Osteoblast (primary cell): ENCODE data around the gene DOCK1. TPM values are rescaled to one million over a fixed set of nuclear protein-coding genes. Genes with fewer than 3 reads are reported as not detected.

ENCODE experiments used
- DNase-seq: peaks from one replicate; pipeline ENCODE4 v3.0.0; 2011; ENCODE audit warnings: low spot score, mixed read lengths; ENCODE audit not compliant: insufficient read length; ENCODE audit errors: missing footprints
- H2AFZ ChIP-seq: 2 replicates; pipeline ENCODE4 v1.6.0; 2011; ENCODE audit warnings: mild to moderate bottlenecking, low read length
- H3K27ac ChIP-seq: 2 replicates; pipeline ENCODE4 v1.5.1; 2011; ENCODE audit warnings: mild to moderate bottlenecking, low read depth, low read length, moderate library complexity
- H3K27me3 ChIP-seq: 2 replicates; pipeline ENCODE4 v1.6.0; 2012; ENCODE audit warnings: mild to moderate bottlenecking, control low read depth, inconsistent platforms, low read length, moderate library complexity; ENCODE audit not compliant: insufficient read depth
- H3K36me3 ChIP-seq: 2 replicates; pipeline ENCODE4 v1.5.1; 2011; ENCODE audit warnings: mild to moderate bottlenecking, low read length, control low read depth, moderate library complexity; ENCODE audit not compliant: insufficient read depth
- H3K4me1 ChIP-seq: 2 replicates; pipeline ENCODE4 v1.5.1; 2011; ENCODE audit warnings: mild to moderate bottlenecking, low read length, control low read depth, moderate library complexity; ENCODE audit not compliant: insufficient read depth
- H3K4me2 ChIP-seq: 2 replicates; pipeline ENCODE4 v1.6.0; 2011; ENCODE audit warnings: mild to moderate bottlenecking, low read length; ENCODE audit not compliant: insufficient read depth
- H3K4me3 ChIP-seq: fragments of 200-600 bp; sonication (generic); 3 replicates; pipeline ENCODE4 v1.5.1; 2012; ENCODE audit warnings: mild to moderate bottlenecking, low read length, inconsistent platforms; ENCODE audit not compliant: insufficient read depth
- H3K79me2 ChIP-seq: 2 replicates; pipeline ENCODE4 v1.6.0; 2012; ENCODE audit warnings: mild to moderate bottlenecking, low read length, control low read depth, inconsistent platforms; ENCODE audit not compliant: insufficient read depth
- H3K9me3 ChIP-seq: 2 replicates; pipeline ENCODE4 v1.5.1; 2011; ENCODE audit warnings: low read depth, low read length, control low read depth
- H4K20me1 ChIP-seq: 2 replicates; pipeline ENCODE4 v1.6.0; 2012; ENCODE audit warnings: mild to moderate bottlenecking, low read length, control low read depth; ENCODE audit not compliant: insufficient read depth
- total RNA-seq: library from RNA; depleted of rRNA; stranded (reverse); fragments of >200 nt; gene quantifications from 2 replicates; pipeline ENCODE4 v1.2.3, GENCODE V29; 2012
- TF ChIP-seq, protein P1 (sequence below): IDR thresholded peaks from 2 replicates; pipeline ENCODE4 v1.5.1; 2011; ENCODE audit warnings: mild to moderate bottlenecking, low read depth, low read length, moderate library complexity; ENCODE audit errors: extremely low read depth

Gene DOCK1
- total RNA-seq, 1 donor = 80.3 TPM

DNA sequence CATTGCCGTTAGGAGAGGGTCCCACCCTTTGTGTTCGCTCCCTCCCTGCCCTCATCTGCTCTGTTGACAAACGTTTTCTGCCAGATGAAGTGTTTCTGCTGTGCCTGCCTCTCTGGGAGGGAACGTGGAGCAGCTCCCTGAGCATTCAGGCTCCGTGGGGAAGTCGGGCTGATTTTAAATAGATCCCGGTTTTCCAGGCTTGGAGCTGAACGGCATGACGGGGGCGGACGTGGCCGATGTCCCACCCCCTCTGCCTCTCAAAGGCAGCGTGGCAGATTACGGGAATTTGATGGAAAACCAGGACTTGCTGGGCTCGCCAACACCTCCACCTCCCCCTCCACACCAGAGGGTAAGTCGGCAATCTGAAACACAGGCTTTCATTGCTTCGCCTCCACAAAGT is 542.0 kb downstream of the DOCK1 start:
- no peak overlapping the region for H3K4me3 ChIP-seq
- no peaks in the 10 kb centered on the region for H3K4me1 ChIP-seq
- DNase-seq = no peak
- no peak overlapping the region for H3K4me2 ChIP-seq
- H2AFZ ChIP-seq = no peak overlapping the region
- no peak overlapping the region for H3K27ac ChIP-seq
- H3K36me3 ChIP-seq = peaks cover 22% of the 10 kb centered on the region
- H3K27me3 ChIP-seq = no peaks in the 10 kb centered on the region
- H3K9me3 ChIP-seq = no peaks in the 10 kb centered on the region
- TF ChIP-seq, protein P1, sequence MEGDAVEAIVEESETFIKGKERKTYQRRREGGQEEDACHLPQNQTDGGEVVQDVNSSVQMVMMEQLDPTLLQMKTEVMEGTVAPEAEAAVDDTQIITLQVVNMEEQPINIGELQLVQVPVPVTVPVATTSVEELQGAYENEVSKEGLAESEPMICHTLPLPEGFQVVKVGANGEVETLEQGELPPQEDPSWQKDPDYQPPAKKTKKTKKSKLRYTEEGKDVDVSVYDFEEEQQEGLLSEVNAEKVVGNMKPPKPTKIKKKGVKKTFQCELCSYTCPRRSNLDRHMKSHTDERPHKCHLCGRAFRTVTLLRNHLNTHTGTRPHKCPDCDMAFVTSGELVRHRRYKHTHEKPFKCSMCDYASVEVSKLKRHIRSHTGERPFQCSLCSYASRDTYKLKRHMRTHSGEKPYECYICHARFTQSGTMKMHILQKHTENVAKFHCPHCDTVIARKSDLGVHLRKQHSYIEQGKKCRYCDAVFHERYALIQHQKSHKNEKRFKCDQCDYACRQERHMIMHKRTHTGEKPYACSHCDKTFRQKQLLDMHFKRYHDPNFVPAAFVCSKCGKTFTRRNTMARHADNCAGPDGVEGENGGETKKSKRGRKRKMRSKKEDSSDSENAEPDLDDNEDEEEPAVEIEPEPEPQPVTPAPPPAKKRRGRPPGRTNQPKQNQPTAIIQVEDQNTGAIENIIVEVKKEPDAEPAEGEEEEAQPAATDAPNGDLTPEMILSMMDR = no peak
- no peaks in the 10 kb centered on the region for H3K79me2 ChIP-seq
- no peaks in the 10 kb centered on the region for H4K20me1 ChIP-seq

DNA sequence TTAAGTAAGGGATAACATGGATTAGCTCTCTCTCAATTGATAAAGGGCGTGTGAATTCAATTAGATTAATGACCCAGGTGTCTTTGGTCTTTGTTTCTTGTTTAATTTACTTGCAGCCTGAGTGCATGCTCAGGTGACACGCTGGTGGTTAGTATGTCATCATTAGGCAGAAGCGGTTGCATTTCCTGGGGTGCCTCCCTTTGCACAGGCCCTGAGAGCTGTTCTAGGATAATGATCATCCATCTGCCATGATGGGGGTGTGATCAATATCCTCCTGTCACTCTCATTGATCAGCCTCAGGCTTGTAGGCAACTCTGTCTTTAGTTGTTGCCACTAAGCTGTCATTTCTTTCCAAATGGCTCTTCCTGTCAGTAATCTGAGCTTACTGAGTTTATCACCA is 544.3 kb downstream of the DOCK1 start:
- Histone ChIP-seq H2AFZ (no peak overlapping the region), H3K36me3 (peaks cover 19% of the 10 kb centered on the region), H3K4me3 (no peak overlapping the region), H3K27ac (no peak overlapping the region), H3K4me2 (no peak overlapping the region), H3K4me1 (no peaks in the 10 kb centered on the region), H4K20me1 (no peaks in the 10 kb centered on the region), H3K79me2 (no peaks in the 10 kb centered on the region), H3K9me3 (no peaks in the 10 kb centered on the region), H3K27me3 (no peaks in the 10 kb centered on the region)
- no peak for DNase-seq
- TF ChIP-seq, protein P1 = no peak

DNA sequence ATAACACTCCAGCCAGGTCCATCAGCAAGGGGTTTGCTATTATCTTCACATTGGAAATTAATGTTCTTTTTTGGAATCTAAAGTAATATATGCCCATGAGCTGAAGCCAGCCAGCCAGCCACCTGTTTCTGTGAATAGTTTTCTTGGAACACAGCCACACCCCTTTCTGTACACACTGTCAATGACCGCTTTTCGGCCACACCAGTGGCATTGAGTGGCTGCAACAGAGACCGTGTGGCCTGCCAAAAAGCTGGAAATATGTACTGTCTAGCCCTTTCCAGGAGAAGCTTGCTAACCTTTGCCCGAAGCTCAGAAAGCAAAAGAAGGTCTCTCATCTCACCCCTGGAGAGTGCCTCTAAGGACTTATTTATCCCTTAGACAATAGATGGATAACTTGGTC is 545.4 kb downstream of the DOCK1 start:
- TF ChIP-seq, protein P1 = no peak
- no peak overlapping the region for H3K4me2 ChIP-seq
- H3K36me3 ChIP-seq = peaks cover 11% of the 10 kb centered on the region
- H3K27me3 ChIP-seq = no peaks in the 10 kb centered on the region
- no peak overlapping the region for H2AFZ ChIP-seq
- H3K4me3 ChIP-seq = no peak overlapping the region
- H3K79me2 ChIP-seq = no peaks in the 10 kb centered on the region
- H3K27ac ChIP-seq = no peak overlapping the region
- H3K4me1 ChIP-seq = no peaks in the 10 kb centered on the region
- no peak for DNase-seq
- no peaks in the 10 kb centered on the region for H4K20me1 ChIP-seq
- H3K9me3 ChIP-seq = no peaks in the 10 kb centered on the region

DNA sequence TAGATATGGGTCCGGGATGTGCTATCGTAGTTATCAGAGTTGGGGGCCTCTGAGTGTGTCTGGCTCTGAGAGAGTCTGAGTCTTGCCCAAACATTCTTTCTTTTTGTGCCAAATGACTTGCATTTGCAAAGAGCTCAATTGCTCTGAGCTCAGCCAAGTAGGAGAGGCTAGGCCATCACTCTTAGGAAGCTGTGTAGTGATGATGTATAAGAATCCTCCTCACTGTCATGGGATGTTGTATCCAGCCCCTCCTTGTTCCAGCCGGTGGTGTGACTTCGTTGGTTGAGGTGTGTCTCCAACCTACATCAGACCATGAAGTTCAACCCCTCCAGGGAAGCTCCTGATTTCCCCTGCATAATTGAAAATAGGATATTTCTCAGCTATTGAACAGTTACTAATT is 546.4 kb downstream of the DOCK1 start:
- Histone ChIP-seq H3K27me3 (no peaks in the 10 kb centered on the region), H2AFZ (no peak overlapping the region), H3K4me3 (no peak overlapping the region), H3K9me3 (no peaks in the 10 kb centered on the region), H3K36me3 (peaks cover 10% of the 10 kb centered on the region), H3K4me2 (no peak overlapping the region), H3K4me1 (no peaks in the 10 kb centered on the region), H3K27ac (no peak overlapping the region), H3K79me2 (no peaks in the 10 kb centered on the region), H4K20me1 (no peaks in the 10 kb centered on the region)
- DNase-seq = no peak
- TF ChIP-seq, protein P1 = no peak
